HG03175 (cell line): Measurements from ENCODE around the gene LAMB4.

Source experiments
- ATAC-seq: cut with Tn5 transposase; IDR thresholded peaks from one replicate; pipeline ENCODE4 v1.9.1; 2021; ENCODE audit warnings: mild to moderate bottlenecking, moderate library complexity; ENCODE audit not compliant: unreplicated experiment

Gene LAMB4

DNA sequence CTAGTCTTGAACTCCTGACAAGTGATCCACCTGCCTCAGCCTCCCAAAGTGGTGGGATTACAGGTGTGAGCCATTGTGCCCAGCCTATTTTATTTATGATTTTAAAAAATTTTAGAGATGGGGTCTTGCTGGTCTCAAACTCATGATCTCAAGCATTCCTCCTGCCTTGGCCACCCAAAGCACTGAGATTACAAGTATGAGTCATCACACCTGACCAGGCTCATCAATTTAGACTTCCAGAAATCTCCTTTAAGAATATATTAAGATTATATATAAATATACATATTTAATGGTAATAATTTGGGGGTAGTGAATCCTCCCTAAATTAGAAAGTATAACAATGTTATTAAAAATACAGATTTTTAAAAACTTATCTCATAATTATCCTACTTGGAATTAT is 156.3 kb downstream of the LAMB4 start:
- no peak for ATAC-seq
